Spleen (tissue), 11 donors: ENCODE results near the gene TTC29. TPM values are rescaled to one million over a fixed set of nuclear protein-coding genes. Genes with fewer than 3 reads are reported as not detected.
"Not testable (repeated sequence)": the region's sequence is repeated elsewhere in the genome, so short reads cannot be mapped to it uniquely, and the experiment has no call there.

ENCODE experiments used
- DNase-seq: peaks from one replicate; pipeline ENCODE4 v3.0.0-alpha.2; 2020
- H3K27ac ChIP-seq, 8 donors: fragments of 200-600 bp; sonication (generic) in 7 of 8; 1 replicate in 4 of 8; 2 replicates in 4 of 8; pipeline versions ENCODE4 v1.5.0 to v1.8.0; 2016 to 2021; ENCODE audit warnings: inconsistent platforms in 4 of 8, mild to moderate bottlenecking in 4 of 8, moderate library complexity in 1 of 8
- H3K27me3 ChIP-seq, 7 donors: fragments of 200-600 bp; sonication (generic) in 6 of 7; replicated peaks in 1 of 7; 1 replicate in 4 of 7; 2 replicates in 3 of 7; pipeline versions ENCODE4 v1.5.0 to v1.8.0; 2016 to 2021; ENCODE audit warnings: inconsistent platforms in 3 of 7, mild to moderate bottlenecking in 1 of 7
- H3K36me3 ChIP-seq, 6 donors: fragments of 200-600 bp; sonication (generic) in 5 of 6; 1 replicate in 4 of 6; 2 replicates in 2 of 6; pipeline versions ENCODE4 v1.5.0 to v1.8.0; 2016 to 2021; ENCODE audit warnings: inconsistent platforms in 2 of 6
- H3K4me1 ChIP-seq, 6 donors: fragments of 200-600 bp; sonication (generic) in 5 of 6; 1 replicate in 3 of 6; 2 replicates in 3 of 6; pipeline versions ENCODE4 v1.5.0 to v1.8.0; 2016 to 2021; ENCODE audit warnings: inconsistent platforms in 3 of 6
- H3K4me3 ChIP-seq, 8 donors: fragments of 200-600 bp; sonication (generic) in 7 of 8; 1 replicate in 4 of 8; 2 replicates in 4 of 8; pipeline versions ENCODE4 v1.5.0 to v1.8.0; 2016 to 2021; ENCODE audit warnings: inconsistent platforms in 4 of 8, mild to moderate bottlenecking in 4 of 8, moderate library complexity in 2 of 8
- H3K9me3 ChIP-seq, 8 donors: fragments of 200-600 bp; sonication (generic) in 7 of 8; 1 replicate in 4 of 8; 2 replicates in 4 of 8; pipeline versions ENCODE4 v1.5.0 to v1.8.0; 2016 to 2021; ENCODE audit warnings: inconsistent platforms in 4 of 8
- CTCF ChIP-seq, 11 experiments: fragments of 200-600 bp in 7 of 11; fragments of 450-650 bp in 4 of 11; sonication (generic) in 4 of 11; IDR thresholded peaks in 8 of 11; conservative IDR thresholded peaks in 3 of 11; 1 replicate in 7 of 11; 2 replicates in 4 of 11; pipeline versions ENCODE4 v1.4.0 to v1.8.0; 2016 to 2021; ENCODE audit warnings: antibody characterized with exemption in 11 of 11, inconsistent platforms in 4 of 11, mild to moderate bottlenecking in 1 of 11
- POLR2A ChIP-seq, 3 donors: fragments of 450-650 bp; IDR thresholded peaks; one replicate each; pipeline ENCODE4 v1.5.1; 2017; ENCODE audit warnings: antibody characterized with exemption in 3 of 3, mild to moderate bottlenecking in 1 of 3
- POLR2AphosphoS5 ChIP-seq, 3 donors: sonication (generic); formaldehyde crosslinking; IDR thresholded peaks; one replicate each; pipeline ENCODE4 v1.5.1; 2017; ENCODE audit warnings: antibody characterized with exemption in 3 of 3
- WGBS, 5 donors: extraction: QIAGEN DNeasy Blood & Tissue Kit in 3 of 5; methylation state at CpG; one replicate each; pipeline versions ENCODE4 v1.1.5 to v1.1.7; 2013 to 2018; 5-methylcytosine and 5-hydroxymethylcytosine counted together
- intact Hi-C: fragments of 100-400 bp; cut with DNase I; formaldehyde crosslinking; loops from one replicate; pipeline ENCODE4 v1.15.0; 2023; ENCODE audit warnings: low total_unique reads
- polyA plus RNA-seq, 3 donors: library from polyadenylated mRNA; stranded (reverse); fragments of 200-250 nt; gene quantifications; one replicate each; pipeline ENCODE4 v1.2.1, GENCODE V29; 2013
- total RNA-seq, 7 donors: library from RNA; depleted of rRNA in 3 of 7; stranded (reverse); fragments of >200 nt in 3 of 7; fragmentation: NEBNext Ultra II Directional in 4 of 7; extraction: Animal tissue kit (Norgen Biotek cat#: 25700) in 4 of 7; gene quantifications; one replicate each; pipeline versions ENCODE4 v1.1.0 to v1.2.1, GENCODE V29; 2016 to 2021
- donor health status: healthy with polysubstance abuse.
- donor health status: DM: no; HTN: no; CAD: no; lungs with moderate emphysema.
- donor health status: DM: no; HTN: no; CAD: no.
- donor health status: Bipolar disorder and iron deficiency.
- donor health status: healthy.
- donor health status: DM: no; HTN: no; CAD: no.
- donor health status: DM: yes; HTN: yes; CAD: no.

TTC29 gene
- total and polyA plus RNA-seq, 10 donors, result 0.08 TPM; not detected in 9

- Histone ChIP-seq H3K9me3 (no peaks in the 10 kb centered on the region), H3K27ac (no peak overlapping the region), H3K4me3 (no peak overlapping the region), H3K27me3 (no peaks in the 10 kb centered on the region), H3K4me1 (no peaks in the 10 kb centered on the region), H3K36me3 (no peaks in the 10 kb centered on the region)
- intact Hi-C loops, result no loop called here
- no peak for TF ChIP-seq POLR2A (IDR thresholded peaks at IDR 0.05)
- TF ChIP-seq POLR2AphosphoS5 (IDR thresholded peaks at IDR 0.05), result no peak
- TF ChIP-seq CTCF (IDR thresholded peaks at IDR 0.05 in 8 of 11, conservative IDR thresholded peaks at IDR 0.05 in 3 of 11), result no peak
- no peak for DNase-seq
Observed at GRCh38 chr4:146840731-146841130, 104.9 kb downstream of the TTC29 start.

GRCh38 chr4:146835096-146835495 lies 110.6 kb downstream of the TTC29 start:
- Histone ChIP-seq H3K27me3 (no peaks in the 10 kb centered on the region), H3K4me1 (no peaks in the 10 kb centered on the region), H3K9me3 (no peaks in the 10 kb centered on the region), H3K36me3 (no peaks in the 10 kb centered on the region), H3K4me3 (no peak overlapping the region), H3K27ac (no peak overlapping the region)
- DNase-seq, result no peak
- intact Hi-C loops, result no loop called here
- 87 to 96% (median 94%) methylated on average over 1 of the region's 1 CpG for WGBS, 5 donors
- TF ChIP-seq CTCF (IDR thresholded peaks at IDR 0.05 in 8 of 11, conservative IDR thresholded peaks at IDR 0.05 in 3 of 11) (no peak), POLR2A (IDR thresholded peaks at IDR 0.05) (no peak), POLR2AphosphoS5 (IDR thresholded peaks at IDR 0.05) (no peak)

GRCh38 chr4:146834263-146835034 lies 111.2 kb downstream of the TTC29 start:
- Histone ChIP-seq H3K4me1 (no peaks in the 10 kb centered on the region), H3K9me3 (no peaks in the 10 kb centered on the region), H3K27ac (no peak overlapping the region), H3K4me3 (no peak overlapping the region), H3K36me3 (no peaks in the 10 kb centered on the region), H3K27me3 (no peaks in the 10 kb centered on the region)
- intact Hi-C loops, result no loop called here
- WGBS, 5 donors, result 88 to 91% (median 90%) methylated on average over 6 of the region's 6 CpGs
- no peak for TF ChIP-seq POLR2AphosphoS5 (IDR thresholded peaks at IDR 0.05)
- no peak for TF ChIP-seq CTCF (IDR thresholded peaks at IDR 0.05 in 8 of 11, conservative IDR thresholded peaks at IDR 0.05 in 3 of 11)
- no peak for TF ChIP-seq POLR2A (IDR thresholded peaks at IDR 0.05)
- no peak for DNase-seq

- intact Hi-C loops, result no loop called here
- TF ChIP-seq POLR2A (IDR thresholded peaks at IDR 0.05), result no peak
- TF ChIP-seq POLR2AphosphoS5 (IDR thresholded peaks at IDR 0.05), result no peak
- no peak for TF ChIP-seq CTCF (IDR thresholded peaks at IDR 0.05 in 8 of 11, conservative IDR thresholded peaks at IDR 0.05 in 3 of 11)
- Histone ChIP-seq H3K36me3 (no peaks in the 10 kb centered on the region), H3K9me3 (no peaks in the 10 kb centered on the region), H3K27me3 (no peaks in the 10 kb centered on the region), H3K27ac (no peak overlapping the region), H3K4me1 (no peaks in the 10 kb centered on the region), H3K4me3 (no peak overlapping the region)
- WGBS, 5 donors, result 75 to 86% (median 82%) methylated on average over 3 of the region's 3 CpGs
- no peak for DNase-seq
Observed at GRCh38 chr4:146833530-146833929, 112.1 kb downstream of the TTC29 start.

- H3K36me3 ChIP-seq, DNase-seq, H3K4me1 ChIP-seq, H3K9me3 ChIP-seq, H3K27me3 ChIP-seq, H3K4me3 ChIP-seq, H3K27ac ChIP-seq, intact Hi-C loops: not testable (repeated sequence)
- 85 to 97% (median 93%) methylated on average over 1 of the region's 1 CpG for WGBS, 5 donors
Observed at GRCh38 chr4:146822980-146823379, 122.7 kb downstream of the TTC29 start.
